Smooth muscle cell (in vitro differentiated cells): Measurements from ENCODE around the gene CPT1B. TPM values are rescaled to one million over a fixed set of nuclear protein-coding genes. Genes with fewer than 3 reads are reported as not detected.

Source experiments
- DNase-seq: peaks from one replicate; lab custom pipeline; 2025; ENCODE audit not compliant: unreplicated experiment; lab: John Stamatoyannopoulos, UW
- H2AFZ ChIP-seq: fragments of 200-600 bp; sonication (generic); 2 replicates; pipeline ENCODE4 v1.6.0; 2016; ENCODE audit warnings: antibody characterized with exemption, low read depth, mild to moderate bottlenecking
- H3F3A ChIP-seq: fragments of 200-600 bp; sonication (generic); 2 replicates; pipeline ENCODE4 v1.6.0; 2017; ENCODE audit warnings: antibody characterized with exemption, low read depth
- H3K27ac ChIP-seq: fragments of 200-600 bp; sonication (generic); 2 replicates; pipeline ENCODE4 v1.5.1; 2016; ENCODE audit warnings: low read depth, mild to moderate bottlenecking
- H3K27me3 ChIP-seq: fragments of 200-600 bp; sonication (generic); 2 replicates; pipeline ENCODE4 v1.6.1; 2016; ENCODE audit warnings: low read depth, mild to moderate bottlenecking
- H3K36me3 ChIP-seq: fragments of 200-600 bp; sonication (generic); 2 replicates; pipeline ENCODE4 v1.5.1; 2016; ENCODE audit warnings: low read depth
- H3K4me1 ChIP-seq: fragments of 200-600 bp; sonication (generic); 2 replicates; pipeline ENCODE4 v1.5.1; 2016; ENCODE audit warnings: low read depth
- H3K4me2 ChIP-seq: fragments of 200-600 bp; sonication (generic); 2 replicates; pipeline ENCODE4 v1.6.0; 2016; ENCODE audit warnings: mild to moderate bottlenecking
- H3K4me3 ChIP-seq: fragments of 200-600 bp; sonication (generic); 2 replicates; pipeline ENCODE4 v1.5.1; 2016; ENCODE audit warnings: mild to moderate bottlenecking
- H3K79me2 ChIP-seq: fragments of 200-600 bp; sonication (generic); 2 replicates; pipeline ENCODE4 v1.6.0; 2016; ENCODE audit warnings: low read depth, mild to moderate bottlenecking
- H3K9ac ChIP-seq: fragments of 200-600 bp; sonication (generic); 2 replicates; pipeline ENCODE4 v1.6.0; 2016; ENCODE audit warnings: low read depth
- H3K9me3 ChIP-seq: fragments of 200-600 bp; sonication (generic); replicated peaks from 2 replicates; pipeline ENCODE4 v1.5.1; 2016; ENCODE audit warnings: low read depth
- H4K20me1 ChIP-seq: fragments of 200-600 bp; sonication (generic); 2 replicates; pipeline ENCODE4 v1.6.0; 2016; ENCODE audit warnings: low read depth
- CTCF ChIP-seq: fragments of 200-600 bp; sonication (generic); IDR thresholded peaks from 2 replicates; pipeline ENCODE4 v1.5.1; 2017; ENCODE audit warnings: borderline replicate concordance, mild to moderate bottlenecking, antibody characterized with exemption; ENCODE audit not compliant: insufficient read depth, poor library complexity, severe bottlenecking
- WGBS: methylation state at CpG from one replicate; pipeline ENCODE4 v1.1.7; 2016; ENCODE audit warnings: low lambda C conversion rate; 5-methylcytosine and 5-hydroxymethylcytosine counted together
- polyA plus RNA-seq: library from polyadenylated mRNA; unstranded; fragments of >200 nt; fragmentation: Nextera tagmentation; extraction: Ambion mirVana; gene quantifications from 2 replicates; pipeline ENCODE4 v1.2.1, GENCODE V29; 2016
- total RNA-seq: library from RNA; depleted of rRNA; stranded (reverse); fragments of >200 nt; gene quantifications from 2 replicates; pipeline ENCODE4 v1.2.3, GENCODE V29; 2014

The CPT1B gene
- total and polyA plus RNA-seq, 2 experiments from 2014 or later = 19.3 to 20.7 TPM

- H3K36me3 ChIP-seq = no peaks in the 10 kb centered on the region
- peaks cover 10% of the 10 kb centered on the region for H3K79me2 ChIP-seq
- peak overlapping the region; percentile 63 for H3K27ac ChIP-seq
- WGBS = 46% methylated on average over 29 of the region's 29 CpGs
- peaks cover 48% of the 10 kb centered on the region for H3F3A ChIP-seq
- peak overlapping the region; percentile 79 for H3K4me3 ChIP-seq
- peak overlapping the region; percentile 64 for H3K9ac ChIP-seq
- peaks cover 33% of the 10 kb centered on the region for H4K20me1 ChIP-seq
- no peak for TF ChIP-seq CTCF
- no peaks in the 10 kb centered on the region for H3K9me3 ChIP-seq
- H3K4me1 ChIP-seq = peaks cover 7% of the 10 kb centered on the region
- no peaks in the 10 kb centered on the region for H3K27me3 ChIP-seq
- H2AFZ ChIP-seq = no peak overlapping the region
- peak overlapping the region; percentile 98 for H3K4me2 ChIP-seq
- no peak for DNase-seq
These were observed 51.1 kb downstream of the CPT1B start for GRCh38 chr22:50526834-50527801.

GRCh38 chr22:50526108-50526833 lies 52.0 kb downstream of the CPT1B start:
- Histone ChIP-seq H3K27ac (peak overlapping the region; percentile 63), H3K4me3 (peak overlapping the region; percentile 79), H2AFZ (no peak overlapping the region), H3K4me2 (peak overlapping the region; percentile 98), H3K4me1 (peaks cover 4% of the 10 kb centered on the region), H4K20me1 (peaks cover 33% of the 10 kb centered on the region), H3K9ac (peak overlapping the region; percentile 64), H3F3A (peaks cover 46% of the 10 kb centered on the region), H3K9me3 (no peaks in the 10 kb centered on the region), H3K36me3 (no peaks in the 10 kb centered on the region), H3K79me2 (peaks cover 10% of the 10 kb centered on the region), H3K27me3 (no peaks in the 10 kb centered on the region)
- WGBS = 2% methylated on average over 43 of the region's 77 CpGs
- peak; percentile 76 for TF ChIP-seq CTCF
- peak; percentile 81 for DNase-seq

- Histone ChIP-seq H3K27ac (peak overlapping the region; percentile 63), H3K4me3 (peak overlapping the region; percentile 79), H2AFZ (no peak overlapping the region), H3K4me1 (no peaks in the 10 kb centered on the region), H3K9ac (peak overlapping the region; percentile 64), H4K20me1 (peaks cover 33% of the 10 kb centered on the region), H3K4me2 (peak overlapping the region; percentile 98), H3K79me2 (peaks cover 10% of the 10 kb centered on the region), H3F3A (peaks cover 41% of the 10 kb centered on the region), H3K9me3 (no peaks in the 10 kb centered on the region), H3K27me3 (no peaks in the 10 kb centered on the region), H3K36me3 (no peaks in the 10 kb centered on the region)
- WGBS = no CpG with 5 or more reads among the region's 33 CpGs
- peak; percentile 85 for TF ChIP-seq CTCF
- no peak for DNase-seq
These were observed 52.4 kb downstream of the CPT1B start for GRCh38 chr22:50525858-50526107.
